HuH-7.5 (cell line): ENCODE data around the gene MRPS27.
"Not testable (repeated sequence)": the region's sequence is repeated elsewhere in the genome, so short reads cannot be mapped to it uniquely, and the experiment has no call there.

ENCODE experiments used
- DNase-seq: peaks from one replicate; pipeline ENCODE4 v3.0.0; 2011; ENCODE audit warnings: low spot score

MRPS27 gene

GRCh38 chr5:72325566-72326305 is 5.7 kb upstream of the MRPS27 start:
- no peak for DNase-seq

DNA sequence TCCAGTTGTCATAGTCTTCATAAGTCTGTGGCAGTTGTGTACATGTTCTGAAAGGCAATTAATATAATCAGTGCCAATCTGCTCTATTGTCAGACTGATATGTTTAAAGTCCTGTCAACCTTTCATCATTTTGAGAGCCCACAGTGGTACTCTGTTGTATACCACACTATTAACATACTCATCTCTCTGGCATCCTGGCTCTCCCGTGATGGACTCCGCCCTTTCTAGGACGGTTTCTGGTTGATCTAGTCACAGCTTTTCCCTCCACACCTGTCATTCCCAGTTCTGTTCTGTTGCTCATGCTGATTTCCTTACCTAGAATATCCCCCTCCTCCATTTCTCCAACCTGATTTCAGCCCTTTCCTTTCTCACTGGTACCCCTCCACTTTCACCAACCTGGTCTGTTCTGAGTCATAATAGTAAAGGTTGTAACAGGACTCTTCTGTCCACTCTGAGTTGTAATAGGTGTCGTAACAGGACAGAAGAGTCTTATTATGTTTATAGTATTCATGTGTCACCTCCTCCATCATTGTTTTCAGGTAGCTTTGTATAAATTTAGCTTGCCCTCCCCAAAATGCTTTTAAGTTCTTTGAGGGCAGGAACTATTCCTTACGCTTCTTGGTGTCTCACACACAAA is 4.3 kb upstream of the MRPS27 start:
- no peak for DNase-seq

GRCh38 chr5:72319435-72319975 is 535 bp downstream of the MRPS27 start:
- not testable (repeated sequence) for DNase-seq

GRCh38 chr5:72314571-72315172 is 5.4 kb downstream of the MRPS27 start:
- peak; percentile 13 for DNase-seq

GRCh38 chr5:72313141-72313540 is 6.9 kb downstream of the MRPS27 start:
- DNase-seq, result no peak

DNA sequence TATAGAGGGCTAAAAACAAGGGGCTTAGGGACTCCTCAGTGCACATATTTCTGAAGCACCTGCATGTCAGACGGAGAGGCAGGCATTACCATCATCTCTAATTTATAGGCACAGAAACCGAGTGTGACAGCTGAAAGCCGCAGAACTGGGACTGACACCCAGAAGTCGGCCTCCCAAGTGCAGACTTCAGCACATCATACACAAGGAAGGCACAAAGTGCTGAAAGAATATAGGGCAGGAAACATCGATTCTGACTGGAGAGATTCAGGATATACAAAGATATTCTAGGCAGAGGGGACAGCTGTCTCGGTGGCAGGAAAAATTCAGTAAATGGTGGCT is 11.2 kb downstream of the MRPS27 start:
- no peak for DNase-seq

- DNase-seq, result peak; percentile 85
Observed at GRCh38 chr5:72307968-72308852, 11.8 kb downstream of the MRPS27 start.

DNA sequence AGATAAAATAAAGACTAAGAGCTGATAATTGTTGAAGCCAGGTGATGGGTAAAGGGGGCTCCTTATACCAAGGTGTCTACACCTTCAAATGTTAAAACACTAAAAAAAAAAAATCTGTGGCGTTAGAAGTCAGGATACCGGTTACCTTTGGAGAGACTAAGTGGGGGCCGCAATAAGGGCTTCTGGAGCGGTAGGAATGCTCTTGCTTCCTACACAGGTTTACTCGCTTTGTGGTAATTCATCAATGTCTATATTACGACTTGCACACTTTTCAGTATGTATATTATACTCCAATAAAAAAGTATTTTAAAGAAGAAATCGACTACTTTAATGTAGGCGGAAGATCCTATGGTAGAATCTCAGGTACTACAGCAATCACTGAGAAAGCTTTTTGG is 12.5 kb downstream of the MRPS27 start:
- no peak for DNase-seq

DNA sequence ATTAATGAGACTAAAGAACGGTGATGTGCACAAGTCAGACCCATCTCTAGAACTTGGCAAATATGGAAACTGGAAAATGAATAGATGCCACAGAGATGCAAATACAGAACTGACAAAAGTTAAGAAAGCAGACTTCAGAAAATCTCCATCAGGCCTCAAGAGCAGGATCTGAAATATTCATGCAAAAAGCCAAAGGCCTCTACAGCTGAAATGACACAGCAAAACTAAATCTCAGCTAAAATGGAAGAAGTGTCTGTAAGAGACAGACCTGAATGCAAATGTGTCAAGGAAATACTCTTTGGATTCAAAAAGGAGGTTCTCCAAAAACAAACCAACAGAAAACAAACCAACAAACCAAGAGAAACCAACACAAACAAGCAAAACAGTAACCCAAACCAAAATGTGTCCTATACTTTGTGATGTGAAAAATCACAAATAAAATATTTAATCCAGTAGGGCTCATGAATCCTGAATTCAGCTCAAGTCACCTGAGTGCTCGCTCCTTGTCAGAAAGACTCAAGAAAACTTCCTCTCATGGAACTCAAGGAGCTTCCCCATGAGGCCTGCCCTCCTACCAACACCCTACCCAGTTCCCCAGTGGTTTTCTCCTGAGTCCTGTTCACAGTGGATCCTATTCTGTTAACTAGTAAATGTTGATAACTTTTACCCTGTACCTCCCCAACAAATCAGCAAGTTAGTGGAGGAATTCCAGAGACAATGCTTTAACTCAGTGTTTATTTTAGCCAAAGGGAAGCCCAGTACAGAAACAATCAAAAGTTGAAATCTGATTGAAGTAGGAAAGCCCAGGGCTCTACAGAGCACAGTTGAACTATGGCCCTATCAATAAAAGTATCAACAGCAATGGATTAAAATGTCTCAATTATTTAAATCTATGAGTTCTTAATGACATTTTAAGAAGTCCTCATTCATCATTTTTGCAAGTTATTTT is 14.6 kb downstream of the MRPS27 start:
- DNase-seq, result no peak

DNA sequence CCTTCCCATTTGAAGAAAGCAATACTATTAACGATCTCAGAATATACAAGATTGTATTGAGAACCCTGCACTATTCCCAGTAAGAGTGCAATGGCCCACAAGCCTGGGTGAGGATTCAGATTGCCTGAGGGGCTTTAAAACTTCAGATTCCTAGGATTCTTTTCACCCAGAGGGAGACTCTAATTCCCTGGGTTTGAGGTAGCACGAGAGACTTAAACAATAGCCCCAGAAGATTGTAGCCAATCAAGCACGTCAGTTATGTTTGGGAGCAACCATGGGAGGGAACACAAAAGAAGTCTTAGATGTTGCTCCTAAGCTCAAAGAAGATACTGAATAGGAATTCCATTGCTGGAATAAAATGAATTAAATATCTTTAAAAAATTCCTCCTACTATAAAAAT is 17.9 kb downstream of the MRPS27 start:
- no peak for DNase-seq

DNA sequence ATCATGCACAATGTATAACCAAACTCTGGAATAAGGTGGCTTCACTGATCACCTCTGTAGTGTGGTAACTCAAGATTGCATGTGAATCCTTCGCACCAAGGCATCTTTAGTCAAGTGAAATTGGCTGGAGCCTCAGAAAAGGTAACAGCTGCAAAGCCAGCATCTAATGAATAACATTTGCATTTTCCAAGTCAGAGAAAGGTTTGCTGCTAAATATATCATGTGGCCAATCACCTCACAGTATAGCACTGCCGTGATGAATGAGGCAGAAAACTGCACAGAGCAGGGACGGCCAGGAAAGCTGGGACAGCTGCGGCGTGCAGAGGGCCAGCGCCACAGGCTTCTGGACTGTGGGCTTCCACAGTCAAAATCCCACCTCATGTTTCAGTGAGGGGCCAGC is 18.5 kb downstream of the MRPS27 start:
- no peak for DNase-seq

DNA sequence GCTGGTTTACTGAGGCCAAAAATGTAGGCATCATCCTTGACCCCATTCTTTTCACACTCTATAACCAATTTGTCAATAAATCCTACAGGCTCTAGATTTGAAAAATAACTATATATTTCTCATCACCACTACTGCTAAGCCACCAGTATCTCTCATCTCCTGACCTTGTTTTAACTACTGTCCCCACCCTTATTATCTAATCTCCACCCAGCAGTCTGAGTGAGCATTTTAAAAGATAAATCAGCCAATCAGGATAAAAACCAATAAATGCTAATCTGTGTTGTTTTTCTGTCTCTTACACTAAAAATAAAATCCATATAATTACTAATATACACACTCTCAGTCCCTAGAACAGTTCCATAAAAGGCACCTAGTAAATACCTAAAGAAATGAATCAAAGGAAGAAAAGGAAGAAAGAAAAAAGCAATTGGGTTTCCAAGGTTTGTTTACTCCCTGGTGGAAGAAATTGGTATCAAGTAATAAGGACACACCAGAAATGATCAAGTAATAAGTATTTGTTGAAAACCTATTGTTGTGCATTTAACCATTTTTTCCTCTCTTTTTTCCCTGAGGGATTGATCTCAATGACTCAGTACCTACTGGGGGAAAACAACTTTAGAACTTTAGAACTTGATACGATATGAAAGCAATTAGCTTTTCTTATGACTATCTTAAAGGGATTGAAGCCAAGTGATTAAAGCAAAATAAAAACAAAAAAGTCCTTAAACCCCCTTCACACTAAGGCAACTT is 19.3 kb downstream of the MRPS27 start:
- DNase-seq, result no peak

DNA sequence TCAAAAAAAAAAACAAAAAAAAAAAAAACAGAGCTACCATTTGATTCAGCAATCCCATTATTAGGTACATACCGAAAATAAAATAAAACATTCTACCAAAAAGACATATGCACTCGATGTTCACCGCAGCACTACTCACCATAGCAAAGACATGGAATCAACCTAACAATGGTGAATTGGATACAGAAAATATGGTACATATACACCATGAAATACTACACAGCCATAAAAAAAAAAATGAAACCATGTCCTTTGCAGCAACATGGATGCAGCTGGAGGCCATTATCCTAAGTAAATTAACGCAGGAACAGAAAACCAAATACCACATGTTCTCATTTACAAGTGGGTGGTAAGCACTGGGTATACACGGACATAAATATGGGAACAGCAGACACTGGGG is 21.3 kb downstream of the MRPS27 start:
- DNase-seq, result no peak

DNA sequence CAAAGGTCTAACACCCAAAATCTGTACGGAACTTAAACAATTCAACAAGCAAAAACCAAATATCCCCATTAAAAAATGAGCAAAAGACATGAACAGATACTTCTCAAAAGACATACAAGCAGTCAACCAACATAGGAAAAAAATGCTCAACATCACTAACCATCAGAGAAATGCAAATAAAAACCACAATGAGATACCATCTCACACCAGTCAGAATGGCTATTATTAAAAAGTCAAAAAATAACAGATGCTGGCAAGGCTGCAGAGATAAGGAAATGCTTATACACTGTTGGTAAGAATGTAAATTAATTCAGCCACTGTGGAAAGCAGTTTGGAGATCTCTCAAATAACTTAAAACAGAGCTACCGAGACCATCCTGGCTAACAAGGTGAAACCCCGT is 21.9 kb downstream of the MRPS27 start:
- DNase-seq, result not testable (repeated sequence)

- no peak for DNase-seq
Observed at GRCh38 chr5:72296256-72296655, 23.8 kb downstream of the MRPS27 start.

DNA sequence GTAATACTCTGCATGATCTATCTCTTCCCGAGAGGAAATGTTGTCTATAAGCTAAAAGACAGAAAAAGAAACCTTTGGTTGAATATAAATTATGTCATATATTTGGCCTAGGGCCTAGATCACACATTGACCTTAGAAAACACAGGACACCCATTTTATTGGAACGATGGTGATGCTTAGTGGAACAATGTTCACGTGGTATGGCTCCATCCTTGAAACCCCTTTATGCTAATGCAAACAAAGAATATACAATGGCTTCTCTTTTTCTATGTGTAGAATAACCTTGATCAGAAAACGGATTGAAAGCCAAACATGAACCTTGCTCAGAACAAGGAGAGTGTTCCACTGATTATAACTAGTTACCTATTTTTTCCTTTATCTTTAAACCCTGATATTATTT is 24.5 kb downstream of the MRPS27 start:
- no peak for DNase-seq

GRCh38 chr5:72294473-72294872 is 25.6 kb downstream of the MRPS27 start:
- no peak for DNase-seq

DNA sequence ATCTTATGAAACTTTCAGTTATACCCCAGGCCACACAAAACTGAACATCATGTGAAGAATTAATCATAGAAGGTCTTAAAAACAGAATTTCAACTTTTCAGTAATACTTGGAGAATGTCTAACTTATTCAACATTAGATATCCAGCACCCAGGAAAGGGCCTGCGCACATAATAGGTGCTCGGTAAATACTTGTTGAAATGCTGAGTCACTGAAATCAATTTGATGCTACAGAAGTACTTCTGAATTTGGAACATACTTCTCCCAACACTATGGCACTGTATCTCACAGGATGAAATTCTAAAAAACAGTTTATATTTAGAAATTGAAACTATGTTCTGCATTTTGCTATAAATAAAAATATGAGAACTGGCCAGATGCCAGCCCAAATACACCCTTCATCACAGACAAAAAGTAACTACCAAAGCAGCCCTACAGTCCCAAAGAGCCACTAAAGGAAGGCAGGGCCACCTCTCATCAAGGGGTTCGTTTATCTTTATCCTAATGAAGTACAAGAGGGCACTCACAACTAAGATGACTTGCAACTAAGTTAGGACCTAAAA is 26.5 kb downstream of the MRPS27 start:
- no peak for DNase-seq

- DNase-seq, result no peak
Observed at GRCh38 chr5:72292411-72292810, 27.6 kb downstream of the MRPS27 start.

GRCh38 chr5:72291601-72292000 is 28.4 kb downstream of the MRPS27 start:
- no peak for DNase-seq
